GM19468 (cell line): ENCODE results near the gene ELOA.

Experiments
- ATAC-seq: cut with Tn5 transposase; IDR thresholded peaks from one replicate; pipeline ENCODE4 v1.9.1; 2021; ENCODE audit warnings: mild to moderate bottlenecking, moderate library complexity, moderate number of reproducible peaks; ENCODE audit not compliant: unreplicated experiment; ENCODE audit errors: extremely low read depth

ELOA gene

GRCh38 chr1:23743287-23744152, at the start of gene ELOA:
Gene ELOA, plus strand, starts transcription at chr1:23743471. Its CDS starts 33 bp downstream, at chr1:23743504.
- ATAC-seq = peak; percentile 32

GRCh38 chr1:23693599-23693998, 49.7 kb upstream of the ELOA start:
- no peak for ATAC-seq

GRCh38 chr1:23694371-23694770, 48.9 kb upstream of the ELOA start:
- no peak for ATAC-seq

- no peak for ATAC-seq
Measured at GRCh38 chr1:23695667-23696066, 47.6 kb upstream of the ELOA start.

- ATAC-seq = no peak
Measured at GRCh38 chr1:23696335-23696989, 46.8 kb upstream of the ELOA start.

- no peak for ATAC-seq
Measured at GRCh38 chr1:23698466-23698865, 44.8 kb upstream of the ELOA start.

- no peak for ATAC-seq
Measured at GRCh38 chr1:23699280-23700179, 43.7 kb upstream of the ELOA start.

- ATAC-seq = no peak
Measured at GRCh38 chr1:23701310-23701709, 42.0 kb upstream of the ELOA start.

- no peak for ATAC-seq
Measured at GRCh38 chr1:23701996-23702395, 41.3 kb upstream of the ELOA start.

GRCh38 chr1:23704834-23705495, 38.3 kb upstream of the ELOA start:
- no peak for ATAC-seq

GRCh38 chr1:23709229-23709628, 34.0 kb upstream of the ELOA start:
- ATAC-seq = no peak

GRCh38 chr1:23718482-23718881, 24.8 kb upstream of the ELOA start:
- ATAC-seq = no peak

- ATAC-seq = no peak
Measured at GRCh38 chr1:23719162-23719820, 24.0 kb upstream of the ELOA start.

- peak; percentile 23 for ATAC-seq
Measured at GRCh38 chr1:23720256-23720995, 22.8 kb upstream of the ELOA start.

- no peak for ATAC-seq
Measured at GRCh38 chr1:23722652-23723051, 20.6 kb upstream of the ELOA start.

GRCh38 chr1:23726686-23727085, 16.6 kb upstream of the ELOA start:
- no peak for ATAC-seq

GRCh38 chr1:23727362-23727811, 15.9 kb upstream of the ELOA start:
- ATAC-seq = no peak

- no peak for ATAC-seq
Measured at GRCh38 chr1:23732363-23733224, 10.7 kb upstream of the ELOA start.
